Measurements from ENCODE around the gene DYSF.
A peak's percentile ranks its signal among the peaks of the same experiment; 100 is the strongest.

DYSF gene

DNA sequence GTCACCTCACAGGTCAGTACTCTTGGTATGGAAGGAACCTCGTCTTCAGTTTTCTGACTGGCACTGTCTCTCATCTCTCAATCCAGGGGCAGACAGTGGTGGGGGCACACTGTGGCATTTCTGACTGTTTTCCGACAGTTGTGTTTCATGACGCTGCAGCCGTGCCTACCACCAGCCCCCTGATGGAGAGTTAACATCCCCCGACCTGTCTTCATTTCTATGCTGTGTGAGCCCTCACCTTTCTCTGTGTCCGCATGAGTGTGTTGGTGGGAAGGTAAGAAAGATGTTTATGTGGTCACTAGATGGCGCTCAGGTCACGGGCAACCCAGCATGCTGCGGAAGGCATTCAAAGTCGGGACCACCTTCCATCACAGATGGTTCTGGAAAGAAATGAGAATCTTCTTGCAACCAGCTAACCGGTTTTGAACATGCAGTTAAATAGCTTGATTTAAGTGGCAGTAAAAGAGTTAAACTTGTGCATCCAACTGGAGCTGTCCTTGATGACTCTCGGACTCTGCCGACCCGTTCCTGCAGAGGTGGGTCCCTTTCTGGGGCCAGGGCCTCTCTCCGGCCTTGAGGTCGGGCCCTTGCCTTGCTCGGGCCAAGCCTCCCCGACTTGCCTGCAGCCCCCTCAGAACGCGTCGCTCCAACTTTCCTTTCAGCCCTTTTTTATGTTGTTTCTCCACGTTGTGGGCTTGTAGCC, 92.4 kb downstream of the DYSF start:
- peak; percentile 80 for DNase-seq (ENCODE audit: low spot score)
- in situ Hi-C loops (cut with MboI; ENCODE audit: low pct_unique_long_range_greater_than_20kb, low sequenced_read_pairs, unreplicated experiment) = no loop called here
- TF ChIP-seq, protein P1, sequence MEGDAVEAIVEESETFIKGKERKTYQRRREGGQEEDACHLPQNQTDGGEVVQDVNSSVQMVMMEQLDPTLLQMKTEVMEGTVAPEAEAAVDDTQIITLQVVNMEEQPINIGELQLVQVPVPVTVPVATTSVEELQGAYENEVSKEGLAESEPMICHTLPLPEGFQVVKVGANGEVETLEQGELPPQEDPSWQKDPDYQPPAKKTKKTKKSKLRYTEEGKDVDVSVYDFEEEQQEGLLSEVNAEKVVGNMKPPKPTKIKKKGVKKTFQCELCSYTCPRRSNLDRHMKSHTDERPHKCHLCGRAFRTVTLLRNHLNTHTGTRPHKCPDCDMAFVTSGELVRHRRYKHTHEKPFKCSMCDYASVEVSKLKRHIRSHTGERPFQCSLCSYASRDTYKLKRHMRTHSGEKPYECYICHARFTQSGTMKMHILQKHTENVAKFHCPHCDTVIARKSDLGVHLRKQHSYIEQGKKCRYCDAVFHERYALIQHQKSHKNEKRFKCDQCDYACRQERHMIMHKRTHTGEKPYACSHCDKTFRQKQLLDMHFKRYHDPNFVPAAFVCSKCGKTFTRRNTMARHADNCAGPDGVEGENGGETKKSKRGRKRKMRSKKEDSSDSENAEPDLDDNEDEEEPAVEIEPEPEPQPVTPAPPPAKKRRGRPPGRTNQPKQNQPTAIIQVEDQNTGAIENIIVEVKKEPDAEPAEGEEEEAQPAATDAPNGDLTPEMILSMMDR (IDR thresholded peaks at IDR 0.05; ENCODE audit: extremely low read depth, insufficient read depth, missing control alignments) = peak; percentile 77

DNA sequence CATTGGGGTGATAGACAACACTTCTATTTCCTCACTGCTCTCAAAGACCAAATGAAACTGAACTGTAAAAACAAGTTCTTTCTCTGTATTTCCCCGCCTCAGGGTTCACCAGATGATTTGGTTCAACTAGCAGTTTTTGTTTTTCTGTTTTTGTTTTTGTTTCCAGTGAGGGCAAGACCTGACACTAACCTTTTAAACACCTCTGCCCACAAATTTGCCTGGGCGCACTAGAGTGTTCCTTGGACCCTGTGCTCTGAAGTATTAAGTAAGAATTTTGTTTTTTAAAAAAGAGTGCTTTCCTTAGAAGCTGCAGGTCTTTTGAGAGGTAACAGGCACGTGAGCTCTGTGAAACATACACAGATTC, 92.9 kb downstream of the DYSF start:
- TF ChIP-seq, protein P1 (IDR thresholded peaks at IDR 0.05; ENCODE audit: extremely low read depth, insufficient read depth, missing control alignments) = no peak
- in situ Hi-C loops (cut with MboI; ENCODE audit: low pct_unique_long_range_greater_than_20kb, low sequenced_read_pairs, unreplicated experiment) = no loop called here

DNA sequence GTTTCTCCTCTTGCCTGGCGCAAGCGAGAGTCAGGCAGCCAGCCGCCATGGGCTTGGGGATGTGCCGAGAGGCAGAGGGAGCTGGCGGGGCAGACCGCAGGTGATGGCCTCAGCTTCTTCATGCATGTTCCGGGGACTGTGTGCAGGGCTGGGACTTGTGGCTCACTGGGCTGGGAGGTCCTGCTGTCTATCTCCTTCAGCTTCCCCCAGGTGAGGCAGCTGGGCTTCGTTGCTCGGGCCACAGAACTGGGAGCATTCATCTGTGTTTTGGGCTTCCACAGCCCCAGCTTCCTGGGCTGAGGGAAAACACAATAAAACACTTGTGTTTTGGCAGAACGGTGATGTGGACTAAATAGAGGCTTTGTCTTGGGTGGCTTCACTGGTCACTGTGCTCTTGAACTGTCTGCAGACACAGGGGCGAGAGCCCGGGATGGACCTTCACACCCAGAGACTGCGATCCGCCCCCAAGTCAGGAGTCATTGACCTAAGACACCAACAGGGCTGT, 93.5 kb downstream of the DYSF start:
- in situ Hi-C loops (cut with MboI; ENCODE audit: low pct_unique_long_range_greater_than_20kb, low sequenced_read_pairs, unreplicated experiment) = no loop called here
- DNase-seq (ENCODE audit: low spot score) = no peak
- TF ChIP-seq, protein P1 (IDR thresholded peaks at IDR 0.05; ENCODE audit: extremely low read depth, insufficient read depth, missing control alignments) = no peak

More for the DNA sequence above, 92.9 kb downstream of the DYSF start:
- no peak for DNase-seq (ENCODE audit: low spot score)

DNA sequence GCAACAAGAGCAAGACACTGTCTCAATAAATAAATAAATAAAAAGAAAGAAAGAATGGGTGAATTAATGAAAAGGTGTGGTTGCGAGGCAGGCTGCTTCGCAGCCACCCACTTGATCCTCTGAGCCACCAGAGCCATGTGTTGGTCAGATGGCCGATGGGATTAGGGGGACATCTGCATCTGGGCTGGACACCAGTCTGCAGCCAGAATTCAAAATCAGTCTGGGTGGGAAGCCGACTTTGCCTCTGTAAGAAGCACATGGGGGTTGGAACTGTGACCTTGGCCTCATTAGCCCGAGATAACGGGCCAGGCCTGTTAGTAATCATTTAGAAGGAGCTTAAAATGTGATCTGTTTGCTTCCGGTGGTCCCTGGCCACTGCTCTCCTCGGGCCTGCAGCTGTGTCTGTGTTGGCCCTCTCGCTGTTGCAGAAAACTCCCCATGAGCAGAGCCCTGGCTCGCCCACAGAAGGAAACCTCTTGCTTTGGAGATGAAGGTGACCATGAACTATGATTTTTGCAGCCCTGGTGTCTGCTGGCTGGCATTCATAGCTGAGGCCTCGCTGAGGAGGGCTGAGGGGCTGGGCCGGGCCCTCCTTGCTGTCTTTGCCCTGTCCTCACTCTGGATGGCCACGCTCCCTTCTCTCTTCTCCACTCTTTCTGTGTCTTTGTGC, 94.4 kb downstream of the DYSF start:
- TF ChIP-seq, protein P1 (IDR thresholded peaks at IDR 0.05; ENCODE audit: extremely low read depth, insufficient read depth, missing control alignments) = no peak
- DNase-seq (ENCODE audit: low spot score) = no peak
- in situ Hi-C loops (cut with MboI; ENCODE audit: low pct_unique_long_range_greater_than_20kb, low sequenced_read_pairs, unreplicated experiment) = no loop called here

DNA sequence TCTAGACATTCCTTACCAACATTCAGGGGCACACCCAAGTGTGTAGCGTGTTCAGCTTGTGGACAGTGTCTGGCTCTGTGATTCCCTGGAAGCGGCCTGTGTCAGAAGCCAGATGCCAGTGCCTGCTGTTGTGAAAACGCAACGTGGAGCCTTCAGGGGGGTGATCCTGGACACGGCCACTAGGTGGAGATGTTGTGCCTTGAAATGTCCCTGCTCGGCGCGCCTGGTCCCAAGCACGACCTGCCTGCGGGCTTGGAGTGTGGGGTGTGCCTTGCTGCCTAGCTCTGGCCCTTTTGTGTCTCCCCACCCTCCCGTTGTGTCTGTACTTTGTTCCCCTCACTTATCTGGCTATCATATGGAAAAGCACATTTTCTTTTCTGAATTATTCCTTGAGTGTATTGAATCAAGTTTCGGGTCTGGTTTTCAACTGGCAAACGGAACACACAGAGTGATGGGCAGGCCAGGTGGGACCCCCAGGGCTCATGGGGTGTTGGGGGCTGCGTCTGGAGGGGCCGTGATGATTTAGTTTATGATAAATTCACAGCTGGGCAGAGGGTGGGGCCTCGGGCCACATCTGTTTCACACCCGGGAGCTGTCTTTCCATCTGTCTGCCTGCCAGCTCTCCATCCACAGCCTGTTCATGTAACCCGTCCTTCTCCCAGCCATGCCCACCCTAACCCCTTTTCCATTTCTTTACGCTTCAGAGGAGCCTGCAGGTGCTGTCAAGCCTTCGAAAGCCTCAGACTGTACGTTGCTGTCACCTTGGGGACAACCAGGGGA, 95.5 kb downstream of the DYSF start:
- in situ Hi-C loops (cut with MboI; ENCODE audit: low pct_unique_long_range_greater_than_20kb, low sequenced_read_pairs, unreplicated experiment) = no loop called here
- peak; percentile 85 for DNase-seq (ENCODE audit: low spot score)
- TF ChIP-seq, protein P1 (IDR thresholded peaks at IDR 0.05; ENCODE audit: extremely low read depth, insufficient read depth, missing control alignments) = peak; percentile 88

DNA sequence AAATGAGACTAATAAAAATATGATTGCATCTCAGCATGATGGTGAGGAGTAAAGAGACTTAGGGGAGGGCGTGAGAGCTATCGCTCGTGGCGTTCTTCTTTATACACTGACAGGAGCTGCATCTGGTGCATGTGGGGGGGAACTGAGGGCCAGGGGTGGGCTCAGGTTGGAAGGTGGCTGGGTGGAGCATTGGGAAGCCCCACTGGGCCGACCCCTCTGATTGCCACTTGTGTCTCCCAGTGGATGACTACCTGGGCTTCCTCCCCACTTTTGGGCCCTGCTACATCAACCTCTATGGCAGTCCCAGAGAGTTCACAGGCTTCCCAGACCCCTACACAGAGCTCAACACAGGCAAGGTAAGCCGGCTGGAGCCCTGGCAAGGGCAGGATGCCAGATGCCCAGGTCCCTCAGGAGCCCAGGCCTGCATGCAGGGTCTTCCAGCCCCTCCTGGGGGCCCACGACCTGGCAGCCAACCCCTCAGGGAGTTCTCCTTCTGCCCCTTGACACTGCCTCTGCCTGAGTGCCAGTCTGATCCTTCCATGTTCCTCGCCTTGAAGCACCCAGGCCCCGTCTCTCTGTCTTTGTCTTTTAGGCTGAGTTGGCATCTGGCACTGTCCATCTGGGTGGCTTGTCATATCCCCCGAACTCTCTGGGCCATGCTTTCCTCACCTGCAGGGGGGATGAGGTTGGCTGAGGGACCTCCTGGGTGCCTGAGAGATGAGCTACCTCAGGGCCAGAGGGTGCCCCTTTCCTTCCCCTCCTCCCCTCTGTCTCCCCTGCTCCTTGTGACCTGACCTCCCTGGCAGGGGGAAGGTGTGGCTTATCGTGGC, 97.7 kb downstream of the DYSF start:
- TF ChIP-seq, protein P1 (IDR thresholded peaks at IDR 0.05; ENCODE audit: extremely low read depth, insufficient read depth, missing control alignments) = no peak
- no peak for DNase-seq (ENCODE audit: low spot score)
- in situ Hi-C loops (cut with MboI; ENCODE audit: low pct_unique_long_range_greater_than_20kb, low sequenced_read_pairs, unreplicated experiment) = no loop called here

Measured in GM13977 (cell line).